Left ventricle myocardium inferior (tissue), 1 donor: ENCODE measurements around the gene MLST8. TPM values are rescaled to one million over a fixed set of nuclear protein-coding genes. Genes with fewer than 3 reads are reported as not detected.

Source experiments
- DNase-seq: peaks from one replicate; pipeline ENCODE4 v3.0.0-alpha.2; 2020
- H3K27ac ChIP-seq: fragments of 200-600 bp; replicated peaks from 2 replicates; pipeline ENCODE4 v1.8.0; 2021
- H3K27me3 ChIP-seq: fragments of 200-600 bp; 2 replicates; pipeline ENCODE4 v1.8.0; 2021; ENCODE audit warnings: low read depth
- H3K36me3 ChIP-seq: fragments of 200-600 bp; 2 replicates; pipeline ENCODE4 v1.8.0; 2021
- H3K4me1 ChIP-seq: fragments of 200-600 bp; 2 replicates; pipeline ENCODE4 v1.8.0; 2021
- H3K4me3 ChIP-seq: fragments of 200-600 bp; 2 replicates; pipeline ENCODE4 v1.8.0; 2021; ENCODE audit warnings: mild to moderate bottlenecking, moderate library complexity
- H3K9me3 ChIP-seq: fragments of 200-600 bp; replicated peaks from 2 replicates; pipeline ENCODE4 v1.8.0; 2021
- intact Hi-C: fragments of 100-400 bp; cut with micrococcal nuclease; formaldehyde crosslinking; loops from one replicate; pipeline ENCODE4 v1.11.0; 2022
- total RNA-seq: library from RNA; stranded (reverse); fragmentation: NEBNext Ultra II Directional; extraction: Animal tissue kit (Norgen Biotek cat#: 25700); gene quantifications from one replicate; pipeline ENCODE4 v1.2.1, GENCODE V29; 2021
- TF ChIP-seq, protein P1 (sequence below): fragments of 200-600 bp; IDR thresholded peaks from 2 replicates; pipeline ENCODE4 v1.8.0; 2021; ENCODE audit warnings: antibody characterized with exemption, mild to moderate bottlenecking, borderline replicate concordance
- donor health status: DM: no; HTN: yes; CAD: no; lungs with severe emphysema.

Gene MLST8
- total RNA-seq, 1 donor from 2014 or later: 27.3 TPM

DNA sequence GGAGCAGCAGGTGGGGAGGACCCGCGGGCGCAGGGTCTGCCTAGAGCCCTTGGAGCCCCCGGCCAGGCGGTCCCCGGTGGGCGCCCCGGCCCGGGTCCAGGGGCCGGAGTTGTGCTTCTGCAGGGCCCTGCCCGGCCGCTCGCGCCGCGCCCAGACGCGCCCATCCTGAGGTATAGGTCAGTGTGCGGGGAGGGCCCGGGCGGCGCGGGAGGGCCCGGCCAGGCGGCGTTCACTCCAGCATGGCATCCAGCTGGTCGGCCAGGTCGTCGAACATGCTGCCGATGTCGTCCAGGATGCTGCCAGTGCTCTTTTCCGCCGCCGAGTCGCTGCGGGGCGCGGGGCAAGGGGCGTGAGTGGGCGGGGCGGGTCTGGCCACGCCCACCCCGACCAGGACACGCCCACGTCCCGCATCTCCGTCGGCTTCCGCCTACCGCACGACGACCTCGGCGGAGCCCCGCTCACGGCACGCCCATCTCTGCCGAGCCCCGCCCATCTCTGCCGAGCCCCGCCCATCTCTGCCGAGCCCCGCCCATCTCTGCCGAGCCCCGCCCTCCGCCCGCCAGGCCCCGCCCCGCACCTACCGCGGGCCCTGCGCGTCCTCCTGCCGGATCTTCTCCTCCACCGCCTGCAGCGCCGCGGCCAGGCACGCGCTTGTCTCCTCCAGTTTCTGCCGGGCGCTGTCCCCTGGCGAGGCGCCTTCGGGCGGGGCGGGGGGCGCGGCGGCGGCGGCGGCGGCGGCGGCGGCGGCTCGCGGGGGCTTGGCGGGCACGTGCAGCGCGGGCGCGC is 26.7 kb upstream of the MLST8 start:
- no peaks in the 10 kb centered on the region for H3K4me1 ChIP-seq
- peaks cover 45% of the 10 kb centered on the region for H3K36me3 ChIP-seq
- no peak overlapping the region for H3K27ac ChIP-seq
- no peak overlapping the region for H3K4me3 ChIP-seq
- no peak for DNase-seq
- H3K27me3 ChIP-seq: peaks cover 7% of the 10 kb centered on the region
- H3K9me3 ChIP-seq: no peaks in the 10 kb centered on the region
- TF ChIP-seq, protein P1, sequence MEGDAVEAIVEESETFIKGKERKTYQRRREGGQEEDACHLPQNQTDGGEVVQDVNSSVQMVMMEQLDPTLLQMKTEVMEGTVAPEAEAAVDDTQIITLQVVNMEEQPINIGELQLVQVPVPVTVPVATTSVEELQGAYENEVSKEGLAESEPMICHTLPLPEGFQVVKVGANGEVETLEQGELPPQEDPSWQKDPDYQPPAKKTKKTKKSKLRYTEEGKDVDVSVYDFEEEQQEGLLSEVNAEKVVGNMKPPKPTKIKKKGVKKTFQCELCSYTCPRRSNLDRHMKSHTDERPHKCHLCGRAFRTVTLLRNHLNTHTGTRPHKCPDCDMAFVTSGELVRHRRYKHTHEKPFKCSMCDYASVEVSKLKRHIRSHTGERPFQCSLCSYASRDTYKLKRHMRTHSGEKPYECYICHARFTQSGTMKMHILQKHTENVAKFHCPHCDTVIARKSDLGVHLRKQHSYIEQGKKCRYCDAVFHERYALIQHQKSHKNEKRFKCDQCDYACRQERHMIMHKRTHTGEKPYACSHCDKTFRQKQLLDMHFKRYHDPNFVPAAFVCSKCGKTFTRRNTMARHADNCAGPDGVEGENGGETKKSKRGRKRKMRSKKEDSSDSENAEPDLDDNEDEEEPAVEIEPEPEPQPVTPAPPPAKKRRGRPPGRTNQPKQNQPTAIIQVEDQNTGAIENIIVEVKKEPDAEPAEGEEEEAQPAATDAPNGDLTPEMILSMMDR: no peak
- intact Hi-C loops: no loop called here

DNA sequence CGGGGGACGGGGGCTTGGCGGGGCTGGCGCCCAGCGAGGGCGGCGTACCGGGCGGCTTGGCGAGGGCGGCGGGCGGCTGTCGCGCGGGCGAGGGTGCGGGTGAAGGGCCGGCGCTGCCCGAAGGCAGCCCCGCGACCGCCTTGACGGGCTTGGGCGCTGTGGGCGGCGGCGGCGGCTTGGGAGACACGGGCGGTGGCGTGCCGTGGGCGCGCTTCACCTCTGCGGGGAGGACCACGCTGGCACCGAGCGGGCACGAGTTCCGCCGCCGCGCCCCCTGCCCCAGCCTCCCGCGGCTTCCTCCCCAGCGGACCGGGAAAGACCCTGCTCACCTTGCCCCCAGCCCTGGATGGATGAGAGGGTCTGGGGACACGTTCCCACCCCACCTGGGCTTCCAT is 26.1 kb upstream of the MLST8 start:
- DNase-seq: no peak
- Histone ChIP-seq H3K27ac (no peak overlapping the region), H3K4me1 (no peaks in the 10 kb centered on the region), H3K27me3 (peaks cover 7% of the 10 kb centered on the region), H3K36me3 (peaks cover 39% of the 10 kb centered on the region), H3K4me3 (no peak overlapping the region), H3K9me3 (no peaks in the 10 kb centered on the region)
- intact Hi-C loops: no loop called here
- TF ChIP-seq, protein P1: no peak

DNA sequence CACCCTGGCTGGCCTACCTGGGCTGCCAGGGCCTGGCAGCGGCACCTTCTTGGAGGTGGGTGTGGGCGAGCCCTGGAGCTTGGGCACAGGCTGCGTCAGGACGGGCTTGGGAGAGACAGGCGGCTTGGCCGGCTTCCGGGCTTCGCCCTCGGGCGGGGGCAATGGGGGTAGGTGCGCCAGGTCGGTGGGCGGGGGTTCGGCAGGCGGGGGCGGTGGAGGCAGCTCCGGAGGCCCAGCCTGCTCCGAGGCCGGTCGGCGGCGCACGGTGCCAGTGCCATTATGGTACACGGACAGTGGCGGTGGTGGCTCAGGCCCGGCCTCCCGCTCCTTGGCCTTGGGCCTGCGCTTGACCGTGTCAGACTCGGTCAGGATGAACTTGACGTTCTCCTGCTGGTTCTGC is 25.7 kb upstream of the MLST8 start:
- no peak overlapping the region for H3K27ac ChIP-seq
- TF ChIP-seq, protein P1: no peak
- DNase-seq: no peak
- H3K9me3 ChIP-seq: no peaks in the 10 kb centered on the region
- intact Hi-C loops: no loop called here
- H3K36me3 ChIP-seq: peaks cover 34% of the 10 kb centered on the region
- H3K27me3 ChIP-seq: peaks cover 7% of the 10 kb centered on the region
- no peaks in the 10 kb centered on the region for H3K4me1 ChIP-seq
- no peak overlapping the region for H3K4me3 ChIP-seq

DNA sequence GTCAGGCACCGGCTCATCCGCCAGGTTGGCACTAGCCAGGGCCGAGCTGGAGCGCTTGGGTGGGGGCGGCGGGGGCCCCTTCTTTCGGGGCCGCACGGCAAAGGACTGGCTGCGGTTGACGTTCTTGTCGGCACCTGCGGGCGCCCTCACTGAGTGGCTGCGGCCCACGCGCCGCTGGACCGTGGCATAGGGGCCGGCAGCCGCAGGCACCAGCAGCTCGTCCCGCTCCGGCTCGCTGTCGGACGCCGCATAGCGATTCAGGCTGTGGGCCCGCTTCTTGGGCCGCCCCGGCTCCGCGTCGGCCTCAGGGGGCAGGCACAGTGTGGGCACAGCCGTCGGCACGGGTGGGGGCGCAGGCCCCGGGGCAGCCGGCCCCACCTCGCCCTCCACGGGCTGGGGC is 24.8 kb upstream of the MLST8 start:
- Histone ChIP-seq H3K4me1 (no peaks in the 10 kb centered on the region), H3K9me3 (no peaks in the 10 kb centered on the region), H3K27ac (no peak overlapping the region), H3K4me3 (no peak overlapping the region), H3K27me3 (peaks cover 7% of the 10 kb centered on the region), H3K36me3 (peaks cover 26% of the 10 kb centered on the region)
- TF ChIP-seq, protein P1: no peak
- no peak for DNase-seq
- intact Hi-C loops: no loop called here

DNA sequence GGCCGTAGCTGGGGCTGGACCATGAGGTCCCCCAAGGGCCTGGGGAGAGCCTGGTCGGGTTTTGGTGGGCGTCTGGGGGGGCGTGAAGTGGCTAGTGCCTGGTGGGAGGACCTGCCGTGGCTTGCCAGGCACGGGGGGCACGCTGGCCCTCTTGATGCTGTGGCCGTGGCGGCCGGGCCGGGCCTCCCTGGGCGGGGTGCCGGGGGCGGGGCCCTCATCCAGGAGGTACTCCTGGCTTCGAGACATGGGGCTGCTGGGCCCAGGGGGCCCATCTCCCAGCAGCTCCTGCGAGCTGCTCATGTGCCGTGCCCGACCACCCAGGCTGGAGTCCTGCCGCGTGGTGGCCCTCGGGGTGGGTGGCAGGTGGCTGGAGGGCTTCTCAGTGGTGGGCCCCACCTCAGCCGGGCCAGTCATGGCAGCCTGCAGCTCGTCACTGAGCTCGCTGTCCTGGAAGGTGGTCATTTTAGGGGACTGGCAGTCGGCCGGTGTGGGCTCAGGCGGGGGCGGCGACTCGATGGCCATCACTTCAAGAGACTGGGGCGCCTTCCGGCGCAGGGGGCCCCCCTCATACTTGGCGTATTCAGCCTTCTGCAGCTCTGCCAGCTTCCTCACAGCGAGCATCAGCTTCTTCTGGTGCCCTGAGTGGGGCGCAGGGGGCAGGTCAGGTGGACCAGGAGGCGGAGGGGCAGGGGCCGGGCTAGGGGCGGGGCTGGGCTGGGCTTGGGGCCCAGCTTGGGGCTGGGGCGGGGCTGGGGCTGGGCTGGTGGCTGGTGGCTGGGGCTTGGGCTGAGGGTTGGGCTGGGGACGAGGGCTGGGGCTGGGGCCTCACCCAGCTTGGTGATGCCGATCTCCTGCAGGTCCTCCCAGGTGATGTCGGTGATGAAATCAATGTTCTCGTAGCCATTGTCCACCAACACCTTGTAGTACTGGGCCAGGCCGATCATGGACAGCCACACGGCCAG is 24.0 kb upstream of the MLST8 start:
- no peak for DNase-seq
- Histone ChIP-seq H3K27me3 (peaks cover 7% of the 10 kb centered on the region), H3K4me1 (no peaks in the 10 kb centered on the region), H3K9me3 (no peaks in the 10 kb centered on the region), H3K36me3 (peaks cover 18% of the 10 kb centered on the region), H3K27ac (no peak overlapping the region), H3K4me3 (no peak overlapping the region)
- TF ChIP-seq, protein P1: no peak
- intact Hi-C loops: no loop called here
